SK-N-SH (cell line): ENCODE data around the gene TJAP1. TPM values are rescaled to one million over a fixed set of nuclear protein-coding genes. Genes with fewer than 3 reads are reported as not detected.

Experiments
- CTCF ChIA-PET: fragments of 300-600, 350-600 bp; formaldehyde crosslinking; extraction: SDS; loops from one replicate; lab custom pipeline; 2021; lab: Yijun Ruan, JAX
- POLR2A ChIA-PET: fragments of 350-600 bp; sonication (Branson Sonifier 250); formaldehyde crosslinking; extraction: SDS; loops from one replicate; lab custom pipeline; 2020; ENCODE audit warnings: antibody characterized with exemption, inconsistent platforms; lab: Yijun Ruan, JAX
- DNase-seq: peaks from one replicate; pipeline ENCODE4 v3.0.0; 2012
- H2AFZ ChIP-seq: fragments of 200-600 bp; sonication (generic); 2 replicates; pipeline ENCODE4 v1.8.1; 2016; ENCODE audit warnings: antibody characterized with exemption, mild to moderate bottlenecking, low read depth
- H3F3A ChIP-seq: fragments of 200-600 bp; sonication (generic); replicated peaks from 2 replicates; pipeline ENCODE3; 2016; ENCODE audit warnings: antibody characterized with exemption, mild to moderate bottlenecking; ENCODE audit not compliant: insufficient read depth
- H3K27ac ChIP-seq, 2 experiments: fragments of 200-500 bp in 1 of 2; fragments of 200-600 bp in 1 of 2; sonication (Bioruptor generic) in 1 of 2; sonication (generic), shearing (Covaris generic) in 1 of 2; 2 replicates each; pipeline versions ENCODE4 v1.5.1 to v1.6.1; 2014 to 2016; ENCODE audit warnings: low read depth in 2 of 2, inconsistent platforms in 1 of 2, low read length in 1 of 2, mild to moderate bottlenecking in 1 of 2, mixed read lengths in 1 of 2
- H3K27me3 ChIP-seq: fragments of 200-600 bp; sonication (generic), shearing (Covaris generic); 2 replicates; pipeline ENCODE4 v1.6.1; 2016; ENCODE audit warnings: mixed run types; ENCODE audit not compliant: insufficient read depth
- H3K36me3 ChIP-seq, 2 experiments: fragments of 200-500 bp in 1 of 2; fragments of 200-600 bp in 1 of 2; sonication (Bioruptor generic) in 1 of 2; sonication (generic) in 1 of 2; replicated peaks in 1 of 2; 2 replicates each; pipeline versions ENCODE3 to v1.5.1; 2014 to 2016; ENCODE audit warnings: low read length in 1 of 2, mild to moderate bottlenecking in 1 of 2; ENCODE audit not compliant: insufficient read depth in 2 of 2, control insufficient read depth in 1 of 2
- H3K4me1 ChIP-seq, 2 experiments: fragments of 200-500 bp in 1 of 2; fragments of 200-600 bp in 1 of 2; sonication (Bioruptor generic) in 1 of 2; sonication (generic), shearing (Covaris generic) in 1 of 2; 2 replicates each; pipeline versions ENCODE4 v1.5.1 to v1.6.1; 2014 to 2016; ENCODE audit warnings: low read depth in 1 of 2, low read length in 1 of 2, mixed run types in 1 of 2; ENCODE audit not compliant: insufficient read depth in 2 of 2, control insufficient read depth in 1 of 2
- H3K4me2 ChIP-seq: fragments of 200-600 bp; sonication (generic), shearing (Covaris generic); 2 replicates; pipeline ENCODE4 v1.6.1; 2017; ENCODE audit warnings: mixed run types
- H3K4me3 ChIP-seq, 2 experiments: fragments of 200-500 bp in 1 of 2; fragments of 200-600 bp in 1 of 2; sonication (Bioruptor generic) in 1 of 2; sonication (generic), shearing (Covaris generic) in 1 of 2; 2 replicates each; pipeline versions ENCODE4 v1.5.1 to v1.8.1; 2014 to 2016; ENCODE audit warnings: low read depth in 2 of 2, inconsistent platforms in 1 of 2, low read length in 1 of 2, mild to moderate bottlenecking in 1 of 2, mixed read lengths in 1 of 2, moderate library complexity in 1 of 2
- H3K79me2 ChIP-seq: fragments of 200-600 bp; sonication (generic); 2 replicates; pipeline ENCODE4 v1.8.1; 2017; ENCODE audit warnings: mild to moderate bottlenecking; ENCODE audit not compliant: insufficient read depth
- H3K9ac ChIP-seq: fragments of 200-600 bp; sonication (generic); 2 replicates; pipeline ENCODE4 v1.6.1; 2017; ENCODE audit warnings: mixed run types
- H3K9me2 ChIP-seq: fragments of 200-600 bp; sonication (generic); 2 replicates; pipeline ENCODE4 v1.6.1; 2017; ENCODE audit warnings: mixed run types
- H3K9me3 ChIP-seq: fragments of 200-600 bp; sonication (generic); 2 replicates; pipeline ENCODE4 v1.6.1; 2017; ENCODE audit warnings: mixed run types, mild to moderate bottlenecking, moderate library complexity
- H4K20me1 ChIP-seq: fragments of 200-600 bp; sonication (generic); 2 replicates; pipeline ENCODE4 v1.6.1; 2017; ENCODE audit warnings: mild to moderate bottlenecking, mixed run types; ENCODE audit not compliant: insufficient read depth
- CHD2 ChIP-seq: fragments of 150-350 bp; IDR thresholded peaks from 2 replicates; pipeline ENCODE4 v1.6.1; 2018; ENCODE audit warnings: low read length; ENCODE audit not compliant: partially characterized antibody
- EP300 ChIP-seq, 2 experiments: IDR thresholded peaks; 2 replicates each; pipeline versions ENCODE4 v1.4.0 to v1.6.1; 2012; ENCODE audit warnings: borderline replicate concordance in 1 of 2, low read depth in 1 of 2, low read length in 1 of 2
- FOSL2 ChIP-seq: IDR thresholded peaks from 2 replicates; pipeline ENCODE4 v1.4.0; 2012; ENCODE audit warnings: low read depth, mild to moderate bottlenecking, moderate library complexity, borderline replicate concordance
- GATA2 ChIP-seq: sonication (generic); formaldehyde crosslinking; IDR thresholded peaks from 2 replicates; pipeline ENCODE4 v1.5.0; 2020; ENCODE audit warnings: mild to moderate bottlenecking, missing genetic modification reagents
- NFIC ChIP-seq: IDR thresholded peaks from 2 replicates; pipeline ENCODE4 v1.4.0; 2012; ENCODE audit warnings: borderline replicate concordance
- RXRA ChIP-seq: IDR thresholded peaks from 2 replicates; pipeline ENCODE4 v1.4.0; 2012; ENCODE audit warnings: low read depth, mild to moderate bottlenecking, borderline replicate concordance
- USF2 ChIP-seq: fragments of 150-350 bp; IDR thresholded peaks from 2 replicates; pipeline ENCODE4 v1.6.1; 2017; ENCODE audit warnings: antibody characterized with exemption, low read length, low read depth, borderline replicate concordance
- WGBS: methylation state at CpG from one replicate; pipeline ENCODE4 v1.1.6; 2017; ENCODE audit warnings: low lambda C conversion rate; 5-methylcytosine and 5-hydroxymethylcytosine counted together
- polyA plus RNA-seq, 3 experiments: library from polyadenylated mRNA; depleted of rRNA; stranded (reverse); fragments of >200 nt; gene quantifications; 2 replicates each; pipeline ENCODE4 v1.2.3, GENCODE V29; 2012

TJAP1 gene
- polyA plus RNA-seq, 1 of the 3 experiments (the other 2 are of a cell fraction), result 39.5 TPM

GRCh38 chr6:43435682-43436437 is 41.5 kb upstream of the TJAP1 start:
- Histone ChIP-seq H3K4me1 (peaks cover 0 to 14% of the 10 kb centered on the region in 2 experiments; a peak in 1 of 4 replicates), H3K9me2 (no peaks in the 10 kb centered on the region), H2AFZ (no peak overlapping the region), H3K27ac (peak overlapping the region in 1 of 2 experiments; percentile 12; a peak in 1 of 4 replicates), H3K9ac (no peak overlapping the region), H4K20me1 (no peaks in the 10 kb centered on the region), H3K4me3 (no peak overlapping the region), H3K79me2 (peaks cover 10% of the 10 kb centered on the region; the same call in 1 of the 2 replicates)
- POLR2A ChIA-PET, result interaction anchor here (1.3 to 1.8 kb wide), 2 partner anchors 8 to 70 kb away, joined by 3 to 10 read pairs; partner anchors contain the start of gene ABCC10
- WGBS, result 94% methylated on average over 9 of the region's 9 CpGs
- no peak for DNase-seq
- no peak for TF ChIP-seq NFIC
- TF ChIP-seq, all 33 proteins: peak for 0
- Histone ChIP-seq H3K27me3 (no peaks in the 10 kb centered on the region), H3F3A (no peaks in the 10 kb centered on the region), H3K9me3 (no peaks in the 10 kb centered on the region), H3K36me3 (peaks cover 6 to 34% of the 10 kb centered on the region in 2 experiments), H3K4me2 (no peak overlapping the region)
- CTCF ChIA-PET, result interaction anchor here (0.7 to 2.6 kb wide), 5 partner anchors 17 to 72 kb away, joined by 3 to 12 read pairs (median 5); no protein-coding TSS in a partner anchor

- Histone ChIP-seq H3K4me2 (no peak overlapping the region), H4K20me1 (no peaks in the 10 kb centered on the region), H3K4me3 (no peak overlapping the region), H3K27ac (no peak overlapping the region; a peak in 2 of 4 replicates), H3K9me2 (no peaks in the 10 kb centered on the region), H3K36me3 (peaks cover under 1 to 34% of the 10 kb centered on the region in 2 experiments), H3K79me2 (peaks cover 4% of the 10 kb centered on the region; the same call in 1 of the 2 replicates), H2AFZ (no peak overlapping the region), H3K4me1 (peaks cover 0 to 14% of the 10 kb centered on the region in 2 experiments; a peak in 1 of 4 replicates), H3F3A (no peaks in the 10 kb centered on the region), H3K9me3 (no peaks in the 10 kb centered on the region), H3K9ac (no peak overlapping the region), H3K27me3 (no peaks in the 10 kb centered on the region)
- TF ChIP-seq CHD2, result no peak
- peak; percentile 40; the same call in 1 of the 2 replicates for TF ChIP-seq FOSL2
- peak; percentile 96; the same call in 1 of the 2 replicates for TF ChIP-seq RXRA
- no peak for TF ChIP-seq EP300 (IDR thresholded peaks at IDR 0.05; ENCODE audit: borderline replicate concordance in 1 of 2, low read depth in 1 of 2, low read length in 1 of 2)
- TF ChIP-seq USF2, result no peak
- peak; percentile 86 for TF ChIP-seq NFIC
- no peak for TF ChIP-seq GATA2
- DNase-seq, result no peak
- ChIA-PET CTCF (interaction anchor here (0.7 to 2.6 kb wide), 5 partner anchors 17 to 71 kb away, joined by 3 to 12 read pairs (median 8); no protein-coding TSS in a partner anchor), POLR2A (interaction anchor here (1.8 kb wide), 1 partner anchor 9 kb away, joined by 10 read pairs; the partner anchor contains the start of gene ABCC10)
- 51% methylated on average over 5 of the region's 5 CpGs for WGBS
These were observed 40.6 kb upstream of the TJAP1 start for GRCh38 chr6:43436577-43437282.
